ENCODE results near the gene ATP6V0C. TPM values are rescaled to one million over a fixed set of nuclear protein-coding genes. Genes with fewer than 3 reads are reported as not detected.

ATP6V0C gene
- total and polyA plus RNA-seq, 2 donors from 2014 or later = 303 to 520 TPM

GRCh38 chr16:2523801-2524231, 10.1 kb downstream of the ATP6V0C start:
- Histone ChIP-seq H3K9ac (ENCODE audit: low read length in 3 of 3) (no peak overlapping the region), H3K27ac (ENCODE audit: low read depth in 2 of 2, low read length in 2 of 2) (no peak overlapping the region), H3K4me1 (ENCODE audit: control insufficient read depth in 2 of 3, insufficient read depth in 2 of 3, low read depth in 1 of 3, low read length in 3 of 3) (peaks cover 0 to 21% (median 13%) of the 10 kb centered on the region in 3 donors), H3K36me3 (ENCODE audit: control insufficient read depth in 2 of 3, insufficient read depth in 3 of 3, low read length in 3 of 3) (peaks cover 0 to 21% (median 7%) of the 10 kb centered on the region in 3 donors), H3K27me3 (ENCODE audit: control insufficient read depth, insufficient read depth, low read length) (no peaks in the 10 kb centered on the region), H3K4me3 (ENCODE audit: low read length in 3 of 3) (peak overlapping the region in 1 of 3 donors; percentile 1), H3K9me3 (ENCODE audit: control insufficient read depth in 2 of 3, insufficient read depth in 1 of 3, low read length in 3 of 3) (no peaks in the 10 kb centered on the region)
- DNase-seq (peak in 1 of 5 donors; percentile 8), FAIRE-seq (no peak)
- TF ChIP-seq CTCF (IDR thresholded peaks at IDR 0.05; ENCODE audit: borderline replicate concordance, extremely low read depth, insufficient read depth) = no peak
- intact Hi-C loops (cut with DNase I) = no loop called here

GRCh38 chr16:2524339-2524938, 10.7 kb downstream of the ATP6V0C start:
- Histone ChIP-seq H3K36me3 (ENCODE audit: control insufficient read depth in 2 of 3, insufficient read depth in 3 of 3, low read length in 3 of 3) (peaks cover 0 to 14% (median 7%) of the 10 kb centered on the region in 3 donors), H3K4me3 (ENCODE audit: low read length in 3 of 3) (no peak overlapping the region), H3K9me3 (ENCODE audit: control insufficient read depth in 2 of 3, insufficient read depth in 1 of 3, low read length in 3 of 3) (no peaks in the 10 kb centered on the region), H3K9ac (ENCODE audit: low read length in 3 of 3) (no peak overlapping the region), H3K4me1 (ENCODE audit: control insufficient read depth in 2 of 3, insufficient read depth in 2 of 3, low read depth in 1 of 3, low read length in 3 of 3) (peaks cover 0 to 15% (median 9%) of the 10 kb centered on the region in 3 donors), H3K27ac (ENCODE audit: low read depth in 2 of 2, low read length in 2 of 2) (no peak overlapping the region), H3K27me3 (ENCODE audit: control insufficient read depth, insufficient read depth, low read length) (no peaks in the 10 kb centered on the region)
- DNase-seq = peak in 1 of 5 donors; percentile 3
- intact Hi-C loops (cut with DNase I) = no loop called here
- no peak for TF ChIP-seq CTCF (IDR thresholded peaks at IDR 0.05; ENCODE audit: borderline replicate concordance, extremely low read depth, insufficient read depth)
- no peak for FAIRE-seq

- TF ChIP-seq CTCF (IDR thresholded peaks at IDR 0.05; ENCODE audit: borderline replicate concordance, extremely low read depth, insufficient read depth) = no peak
- DNase-seq (peak in 2 of 5 donors; percentile 5 to 47), FAIRE-seq (no peak)
- Histone ChIP-seq H3K27me3 (ENCODE audit: control insufficient read depth, insufficient read depth, low read length) (no peaks in the 10 kb centered on the region), H3K9me3 (ENCODE audit: control insufficient read depth in 2 of 3, insufficient read depth in 1 of 3, low read length in 3 of 3) (no peaks in the 10 kb centered on the region), H3K9ac (ENCODE audit: low read length in 3 of 3) (no peak overlapping the region), H3K36me3 (ENCODE audit: control insufficient read depth in 2 of 3, insufficient read depth in 3 of 3, low read length in 3 of 3) (peaks cover 0 to 15% (median 7%) of the 10 kb centered on the region in 3 donors), H3K27ac (ENCODE audit: low read depth in 2 of 2, low read length in 2 of 2) (no peak overlapping the region), H3K4me3 (ENCODE audit: low read length in 3 of 3) (no peak overlapping the region), H3K4me1 (ENCODE audit: control insufficient read depth in 2 of 3, insufficient read depth in 2 of 3, low read depth in 1 of 3, low read length in 3 of 3) (peaks cover 0 to 11% (median 10%) of the 10 kb centered on the region in 3 donors)
- intact Hi-C loops (cut with DNase I) = no loop called here
Observed at GRCh38 chr16:2526135-2526534, 12.4 kb downstream of the ATP6V0C start.
